GM12878 (cell line): ENCODE data around the gene CYP4A22. TPM values are rescaled to one million over a fixed set of nuclear protein-coding genes. Genes with fewer than 3 reads are reported as not detected.

Experiments
- ATAC-seq: fragments of 200-7000 bp; cut with Tn5 transposase; 3 replicates; pipeline ENCODE4 v1.9.1; 2020; ENCODE audit warnings: mild to moderate bottlenecking, moderate library complexity
- BruUV-seq: library from RNA; stranded (reverse); fragments of 400-500 nt; replicated peaks from 2 replicates; lab custom pipeline; 2021; lab: Mats Ljungman, UMichigan
- CTCF ChIA-PET: fragments of 300-600 bp; sonication (Branson Sonifier 250); formaldehyde crosslinking; extraction: SDS; loops from one replicate; lab custom pipeline; 2021; ENCODE audit warnings: inconsistent platforms; lab: Yijun Ruan, JAX
- POLR2A ChIA-PET: fragments of 350-600 bp; formaldehyde crosslinking; extraction: SDS; loops from one replicate; lab custom pipeline; 2021; ENCODE audit warnings: inconsistent platforms; lab: Charles Lee
- RAD21 ChIA-PET: fragments of 300-600 bp; sonication (Branson Sonifier 250); formaldehyde crosslinking; loops from one replicate; lab custom pipeline; 2023; ENCODE audit warnings: antibody characterized with exemption; ENCODE audit not compliant: unreplicated experiment; lab: Charles Lee
- SMC1A ChIA-PET: fragments of 300-600 bp; sonication (Branson Sonifier 250); formaldehyde crosslinking; loops from one replicate; lab custom pipeline; 2023; ENCODE audit not compliant: unreplicated experiment, uncharacterized antibody; lab: Charles Lee
- DNase-seq: peaks from one replicate; pipeline ENCODE4 v3.0.0-alpha.2; 2011; ENCODE audit warnings: low read depth, low spot score
- FAIRE-seq: peaks from 3 replicates; lab custom pipeline; 2011; peaks lifted over from hg19 to GRCh38; lab: Jason Lieb, UNC
- H2AFZ ChIP-seq: 2 replicates; pipeline ENCODE4 v1.6.0; 2011; ENCODE audit warnings: low read depth, low read length, control low read depth; ENCODE audit not compliant: control insufficient read depth
- H3K27ac ChIP-seq: 2 replicates; pipeline ENCODE4 v1.5.1; 2011; ENCODE audit warnings: control low read depth; ENCODE audit not compliant: control insufficient read depth, insufficient read depth
- H3K27me3 ChIP-seq, 2 experiments: replicated peaks in 1 of 2; 2 replicates each; pipeline versions ENCODE4 v1.6.0 to v1.6.1; 2011; ENCODE audit warnings: low read length in 1 of 2; ENCODE audit not compliant: control insufficient read depth in 2 of 2, insufficient read depth in 2 of 2
- H3K36me3 ChIP-seq, 2 experiments: 2 replicates each; pipeline ENCODE4 v1.5.1; 2011; ENCODE audit warnings: low read length in 1 of 2; ENCODE audit not compliant: control insufficient read depth in 2 of 2, insufficient read depth in 2 of 2
- H3K4me1 ChIP-seq: 2 replicates; pipeline ENCODE4 v1.6.1; 2011; ENCODE audit warnings: mild to moderate bottlenecking, low read length, moderate library complexity, mixed read lengths; ENCODE audit not compliant: control insufficient read depth, insufficient read depth
- H3K4me2 ChIP-seq: 2 replicates; pipeline ENCODE4 v1.6.0; 2011; ENCODE audit warnings: control low read depth; ENCODE audit not compliant: control insufficient read depth, insufficient read depth
- H3K4me3 ChIP-seq: fragments of 200-600 bp; sonication (generic); 2 replicates; pipeline ENCODE4 v1.5.1; 2016
- H3K79me2 ChIP-seq: 2 replicates; pipeline ENCODE4 v1.6.0; 2011; ENCODE audit warnings: low read length; ENCODE audit not compliant: control insufficient read depth, insufficient read depth
- H3K9ac ChIP-seq: 2 replicates; pipeline ENCODE4 v1.8.0; 2011; ENCODE audit warnings: low read length, control low read depth, mixed read lengths; ENCODE audit not compliant: control insufficient read depth, insufficient read depth
- H3K9me3 ChIP-seq: replicated peaks from 3 replicates; pipeline ENCODE4 v1.5.1; 2011; ENCODE audit warnings: mild to moderate bottlenecking, low read length; ENCODE audit not compliant: control insufficient read depth, insufficient read depth
- H4K20me1 ChIP-seq: 2 replicates; pipeline ENCODE4 v1.6.0; 2011; ENCODE audit not compliant: control insufficient read depth, insufficient read depth
- BACH1 ChIP-seq: fragments of 450-650 bp; IDR thresholded peaks from 2 replicates; pipeline ENCODE4 v1.6.1; 2017; ENCODE audit warnings: mild to moderate bottlenecking, borderline replicate concordance
- CBX3 ChIP-seq: fragments of 200-600 bp; sonication (generic); IDR thresholded peaks from 2 replicates; pipeline ENCODE4 v1.6.1; 2016; ENCODE audit warnings: low read depth, borderline replicate concordance
- CEBPB ChIP-seq, 2 experiments: fragments of 150-350 bp in 1 of 2; IDR thresholded peaks; 2 replicates each; pipeline ENCODE4 v1.6.1; 2012 to 2014; ENCODE audit warnings: low read depth in 2 of 2, low read length in 2 of 2, borderline replicate concordance in 1 of 2, inconsistent platforms in 1 of 2
- CHD2 ChIP-seq: IDR thresholded peaks from 2 replicates; pipeline ENCODE4 v1.6.1; 2011; ENCODE audit warnings: low read depth, low read length, improper control_type of control experiment, borderline replicate concordance
- EGR1 ChIP-seq, 2 experiments: IDR thresholded peaks; 1 replicate in 1 of 2; 2 replicates in 1 of 2; pipeline ENCODE4 v1.6.1; 2011 to 2012; ENCODE audit warnings: low read depth in 2 of 2, low read length in 2 of 2, borderline replicate concordance in 1 of 2, mild to moderate bottlenecking in 1 of 2, moderate library complexity in 1 of 2
- FOXK2 ChIP-seq: fragments of 450-650 bp; IDR thresholded peaks from 2 replicates; pipeline ENCODE4 v1.6.1; 2017; ENCODE audit warnings: mild to moderate bottlenecking, moderate library complexity
- GATAD2B ChIP-seq: fragments of 450-650 bp; conservative IDR thresholded peaks from 2 replicates; pipeline ENCODE4 v1.6.1; 2017; ENCODE audit warnings: low read depth, mild to moderate bottlenecking, moderate library complexity
- IRF5 ChIP-seq: fragments of 450-650 bp; IDR thresholded peaks from 2 replicates; pipeline ENCODE4 v1.6.1; 2017; ENCODE audit warnings: borderline replicate concordance
- JUND ChIP-seq: IDR thresholded peaks from 2 replicates; pipeline ENCODE4 v1.6.1; 2012; ENCODE audit warnings: low read depth, mild to moderate bottlenecking, low read length, improper control_type of control experiment, moderate library complexity
- KDM1A ChIP-seq: fragments of 200-600 bp; sonication (generic); IDR thresholded peaks from 2 replicates; pipeline ENCODE4 v1.6.1; 2016; ENCODE audit warnings: borderline replicate concordance
- MAX ChIP-seq: IDR thresholded peaks from 2 replicates; pipeline ENCODE4 v1.6.1; 2012; ENCODE audit warnings: low read depth, low read length, improper control_type of control experiment
- PAX8 ChIP-seq: fragments of 450-650 bp; IDR thresholded peaks from 2 replicates; pipeline ENCODE4 v1.6.1; 2017; ENCODE audit warnings: mild to moderate bottlenecking, moderate library complexity
- PML ChIP-seq: IDR thresholded peaks from 2 replicates; pipeline ENCODE4 v1.6.1; 2012; ENCODE audit warnings: low read length, inconsistent platforms
- POU2F2 ChIP-seq: IDR thresholded peaks from 3 replicates; pipeline ENCODE4 v1.6.1; 2011; ENCODE audit warnings: low read depth, mild to moderate bottlenecking, low read length, borderline replicate concordance
- RELB ChIP-seq: fragments of 450-650 bp; IDR thresholded peaks from 2 replicates; pipeline ENCODE4 v1.6.1; 2017; ENCODE audit warnings: low read depth, mild to moderate bottlenecking, moderate library complexity
- SUPT20H ChIP-seq: IDR thresholded peaks from 2 replicates; pipeline ENCODE4 v1.6.1; 2011; ENCODE audit warnings: low read depth, mild to moderate bottlenecking, low read length, moderate library complexity, borderline replicate concordance; ENCODE audit not compliant: control insufficient read depth
- SUZ12 ChIP-seq: fragments of 200-600 bp; sonication (generic); IDR thresholded peaks from one replicate; pipeline ENCODE4 v1.6.1; 2018; ENCODE audit warnings: antibody characterized with exemption, mild to moderate bottlenecking; ENCODE audit not compliant: unreplicated experiment
- ZBTB4 ChIP-seq: fragments of 450-650 bp; formaldehyde crosslinking; IDR thresholded peaks from 2 replicates; pipeline ENCODE4 v1.4.0; 2022; ENCODE audit warnings: mild to moderate bottlenecking, moderate library complexity
- ZNF217 ChIP-seq: fragments of 450-650 bp; IDR thresholded peaks from 2 replicates; pipeline ENCODE4 v1.6.1; 2017; ENCODE audit warnings: antibody characterized with exemption, mild to moderate bottlenecking
- WGBS: methylation state at CpG from one replicate; pipeline ENCODE4 v1.1.6; 2016; ENCODE audit warnings: low lambda C conversion rate; ENCODE audit not compliant: insufficient replicate concordance, insufficient coverage; ENCODE audit errors: missing lambda C conversion rate; 5-methylcytosine and 5-hydroxymethylcytosine counted together
- in situ Hi-C: fragments of 300-500 bp; cut with MboI; formaldehyde crosslinking; loops from 9 replicates; pipeline ENCODE4 v1.14.3; 2018; ENCODE audit warnings: mixed read lengths
- intact Hi-C: fragments of 100-400 bp; cut with micrococcal nuclease; formaldehyde crosslinking; loops from one replicate; pipeline ENCODE4 v1.14.2; 2022; ENCODE audit not compliant: unreplicated experiment
- polyA plus RNA-seq, 11 experiments: library from polyadenylated mRNA; depleted of rRNA in 4 of 11; unstranded in 6 of 11; stranded (reverse) in 5 of 11; fragments of >200 nt; fragmentation: Nextera tagmentation in 4 of 11; fragmentation: Illumina TruSeq in 1 of 11; extraction: Ambion mirVana in 4 of 11; extraction: Trizol in 1 of 11; gene quantifications; 1 replicate in 1 of 11; 2 replicates in 10 of 11; pipeline versions ENCODE4 v1.2.1 to v1.2.3, GENCODE V29; 2011 to 2016; ENCODE audit warnings: inconsistent platforms in 2 of 11, missing spikeins in 2 of 11, low read depth in 1 of 11
- total RNA-seq, 4 experiments: library from RNA; depleted of rRNA in 3 of 4; stranded (reverse); fragments of >200 nt in 3 of 4; fragmentation: Illumina TruSeq in 1 of 4; extraction: Trizol in 1 of 4; gene quantifications; 2 replicates each; pipeline versions ENCODE4 v1.2.1 to v1.2.3, GENCODE V29; 2013 to 2021

CYP4A22 gene
- total and polyA plus RNA-seq, 10 of the 15 experiments (the other 5 are each of a cell fraction or from before 2014, with no cell fraction given), result not detected

DNA sequence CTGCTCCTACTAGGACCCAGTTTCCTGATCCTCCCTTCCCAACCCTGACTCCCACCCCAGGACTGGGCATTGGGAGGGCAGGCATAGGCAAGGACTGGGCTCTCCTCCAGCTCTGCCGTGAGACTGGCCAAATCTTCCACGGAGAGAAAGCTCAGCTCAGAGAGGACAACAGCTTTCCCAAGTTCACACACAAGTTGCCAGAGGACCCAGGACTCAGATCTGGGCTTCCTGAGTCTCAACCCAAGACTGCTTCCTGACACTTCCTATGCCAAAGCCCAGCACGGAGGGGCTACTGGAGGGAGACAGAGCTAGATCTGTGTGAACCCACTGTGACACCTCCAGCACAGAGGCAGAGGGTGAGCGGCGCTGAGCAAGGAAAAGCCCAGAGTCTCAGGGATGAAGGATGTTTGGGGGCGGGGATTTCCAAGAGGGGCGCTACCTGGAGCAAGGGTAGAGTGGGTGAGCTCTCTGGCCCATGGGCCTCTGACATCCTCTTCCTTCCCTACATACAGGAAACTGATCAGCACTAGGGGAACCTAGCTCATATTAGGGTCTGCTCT is 45.5 kb downstream of the CYP4A22 start:
- H3K4me3 ChIP-seq, result no peak overlapping the region
- intact Hi-C loops, result no loop called here
- H3K9ac ChIP-seq, result no peak overlapping the region
- RAD21 ChIA-PET, result no interaction called here
- no peak overlapping the region for H3K4me2 ChIP-seq
- no peak for ATAC-seq
- H3K36me3 ChIP-seq, result no peaks in the 10 kb centered on the region
- no peak overlapping the region for H2AFZ ChIP-seq
- TF ChIP-seq KDM1A (no peak), SUZ12 (no peak), MAX (no peak), RELB (no peak), POU2F2 (no peak), PAX8 (no peak), ZBTB4 (no peak), IRF5 (no peak), CHD2 (no peak), JUND (no peak), GATAD2B (no peak), CEBPB (IDR thresholded peaks at IDR 0.05; ENCODE audit: borderline replicate concordance in 1 of 2, low read depth in 2 of 2, low read length in 2 of 2) (no peak), CBX3 (no peak), BACH1 (no peak), SUPT20H (no peak), FOXK2 (no peak), PML (no peak), ZNF217 (no peak), EGR1 (IDR thresholded peaks at IDR 0.05; ENCODE audit: borderline replicate concordance in 1 of 2, low read depth in 2 of 2, low read length in 2 of 2) (no peak)
- H3K27me3 ChIP-seq, result no peaks in the 10 kb centered on the region; a peak in 1 of 4 replicates
- no peak overlapping the region for H3K27ac ChIP-seq
- CTCF ChIA-PET, result interaction anchor here (2.7 to 6.1 kb wide), 2 partner anchors 11 to 80 kb away, joined by 20 to 70 read pairs; no protein-coding TSS in a partner anchor
- peaks cover 3% of the 10 kb centered on the region; the same call in 1 of the 2 replicates for H3K4me1 ChIP-seq
- 35% methylated on average over 7 of the region's 7 CpGs for WGBS
- no TSS peak for BruUV-seq
- H3K9me3 ChIP-seq, result no peaks in the 10 kb centered on the region
- in situ Hi-C loops, result no loop called here
- POLR2A ChIA-PET, result no interaction called here
- H4K20me1 ChIP-seq, result no peaks in the 10 kb centered on the region
- H3K79me2 ChIP-seq, result no peaks in the 10 kb centered on the region
- SMC1A ChIA-PET, result no interaction called here
- no peak for FAIRE-seq
- DNase-seq, result no peak
